GM23338 (cell line): ENCODE measurements around the gene CCDC175. TPM values are rescaled to one million over a fixed set of nuclear protein-coding genes. Genes with fewer than 3 reads are reported as not detected.

Experiments used
- ATAC-seq: fragments of 200-7000 bp; cut with Tn5 transposase; 3 replicates; pipeline ENCODE4 v1.9.1; 2020
- DNase-seq: peaks from one replicate; pipeline ENCODE4 v3.0.0-alpha.2; 2015; ENCODE audit warnings: low spot score
- H2AFZ ChIP-seq: fragments of 200-600 bp; sonication (generic); 2 replicates; pipeline ENCODE4 v1.8.0; 2016; ENCODE audit warnings: antibody characterized with exemption, mild to moderate bottlenecking, moderate library complexity
- H3F3A ChIP-seq: fragments of 200-600 bp; sonication (generic); replicated peaks from 2 replicates; pipeline ENCODE4 v1.8.0; 2017; ENCODE audit warnings: antibody characterized with exemption, mixed run types, low read depth
- H3K27ac ChIP-seq: fragments of 200-600 bp; sonication (generic); 2 replicates; pipeline ENCODE4 v1.6.1; 2016; ENCODE audit warnings: low read depth
- H3K27me3 ChIP-seq: fragments of 200-600 bp; sonication (generic); 2 replicates; pipeline ENCODE4 v1.8.0; 2016; ENCODE audit warnings: mild to moderate bottlenecking, mixed run types, moderate library complexity; ENCODE audit not compliant: insufficient read depth
- H3K36me3 ChIP-seq: fragments of 200-600 bp; sonication (generic); 2 replicates; pipeline ENCODE4 v1.8.0; 2016; ENCODE audit warnings: mild to moderate bottlenecking; ENCODE audit not compliant: insufficient read depth
- H3K4me1 ChIP-seq: fragments of 200-600 bp; sonication (generic); 2 replicates; pipeline ENCODE4 v1.8.0; 2016; ENCODE audit warnings: mild to moderate bottlenecking, moderate library complexity; ENCODE audit not compliant: insufficient read depth
- H3K4me2 ChIP-seq: fragments of 200-600 bp; sonication (generic); 2 replicates; pipeline ENCODE4 v1.7.1; 2017; ENCODE audit warnings: mixed run types
- H3K4me3 ChIP-seq: fragments of 200-600 bp; sonication (generic); 2 replicates; pipeline ENCODE4 v1.6.1; 2016; ENCODE audit warnings: mixed run types
- H3K79me2 ChIP-seq: fragments of 200-600 bp; sonication (generic); replicated peaks from 2 replicates; pipeline ENCODE4 v1.8.0; 2017; ENCODE audit warnings: mild to moderate bottlenecking; ENCODE audit not compliant: insufficient read depth
- H3K9me2 ChIP-seq: fragments of 200-600 bp; sonication (generic); 2 replicates; pipeline ENCODE4 v1.8.0; 2017; ENCODE audit not compliant: insufficient read depth
- H4K20me1 ChIP-seq: fragments of 200-600 bp; sonication (generic); replicated peaks from 2 replicates; pipeline ENCODE4 v1.8.0; 2017; ENCODE audit warnings: mild to moderate bottlenecking; ENCODE audit not compliant: insufficient read depth
- H3K27ac Mint-ChIP-seq: 2 replicates; pipeline ENCODE4 v1.8.0; 2020; ENCODE audit warnings: inconsistent platforms, mild to moderate bottlenecking, moderate library complexity, mixed read lengths
- H3K27me3 Mint-ChIP-seq: 3 replicates; pipeline ENCODE4 v1.8.0; 2022; ENCODE audit warnings: low read depth, mild to moderate bottlenecking, moderate library complexity, mixed read lengths, inconsistent platforms; ENCODE audit not compliant: insufficient read depth, poor library complexity
- H3K36me3 Mint-ChIP-seq: 3 replicates; pipeline ENCODE4 v1.8.0; 2021; ENCODE audit warnings: low read depth, mild to moderate bottlenecking, inconsistent platforms, moderate library complexity, mixed read lengths
- H3K4me1 Mint-ChIP-seq: 3 replicates; pipeline ENCODE4 v1.8.0; 2020; ENCODE audit warnings: mild to moderate bottlenecking, inconsistent platforms, mixed read lengths
- H3K4me3 Mint-ChIP-seq: 3 replicates; pipeline ENCODE4 v1.8.0; 2021; ENCODE audit warnings: moderate library complexity, mild to moderate bottlenecking, inconsistent platforms, mixed read lengths
- H3K9me3 Mint-ChIP-seq: 3 replicates; pipeline ENCODE4 v1.8.0; 2020; ENCODE audit warnings: moderate library complexity, mild to moderate bottlenecking, inconsistent platforms, mixed read lengths
- CREB1 ChIP-seq: fragments of 250-450 bp; sonication (Bioruptor Pico); IDR thresholded peaks from 2 replicates; pipeline ENCODE4 v1.5.0; 2020; ENCODE audit warnings: low read depth, mild to moderate bottlenecking, moderate library complexity
- CTCF ChIP-seq, 2 experiments: fragments of 200-600 bp in 1 of 2; sonication (generic) in 1 of 2; conservative IDR thresholded peaks; 2 replicates each; pipeline versions ENCODE4 v1.5.1 to v1.6.1; 2016 to 2017; ENCODE audit warnings: antibody characterized with exemption in 2 of 2, low read depth in 2 of 2, mild to moderate bottlenecking in 2 of 2, moderate library complexity in 1 of 2
- ETS1 ChIP-seq: IDR thresholded peaks from 2 replicates; pipeline ENCODE4 v1.6.1; 2016; ENCODE audit warnings: antibody characterized with exemption
- EZH2 ChIP-seq: fragments of 200-600 bp; sonication (generic); IDR thresholded peaks from one replicate; pipeline ENCODE4 v1.8.0; 2017; ENCODE audit warnings: antibody characterized with exemption, mild to moderate bottlenecking, low read depth; ENCODE audit not compliant: unreplicated experiment
- EZH2phosphoT487 ChIP-seq: fragments of 200-600 bp; sonication (generic); IDR thresholded peaks from one replicate; pipeline ENCODE4 v1.8.1; 2018; ENCODE audit warnings: antibody characterized with exemption; ENCODE audit not compliant: unreplicated experiment
- JUNB ChIP-seq: IDR thresholded peaks from one replicate; pipeline ENCODE4 v1.6.1; 2016; ENCODE audit warnings: antibody characterized with exemption; ENCODE audit not compliant: unreplicated experiment
- NANOG ChIP-seq: IDR thresholded peaks from 2 replicates; pipeline ENCODE4 v1.6.1; 2016; ENCODE audit warnings: antibody characterized with exemption, borderline replicate concordance
- POLR2AphosphoS5 ChIP-seq: IDR thresholded peaks from 2 replicates; pipeline ENCODE4 v1.6.1; 2016; ENCODE audit warnings: antibody characterized with exemption, low read depth
- REST ChIP-seq: IDR thresholded peaks from one replicate; pipeline ENCODE4 v1.6.1; 2018; ENCODE audit warnings: antibody characterized with exemption; ENCODE audit not compliant: unreplicated experiment
- STAT1 ChIP-seq: IDR thresholded peaks from one replicate; pipeline ENCODE4 v1.6.1; 2016; ENCODE audit warnings: antibody characterized with exemption; ENCODE audit not compliant: unreplicated experiment
- ZNF114 ChIP-seq: fragments of 250-450 bp; sonication (Bioruptor Pico); IDR thresholded peaks from 2 replicates; pipeline ENCODE4 v1.5.0; 2020; ENCODE audit warnings: mild to moderate bottlenecking, moderate library complexity
- ZNF331 ChIP-seq: fragments of 250-450 bp; sonication (Bioruptor Pico); IDR thresholded peaks from 2 replicates; pipeline ENCODE4 v1.5.0; 2020; ENCODE audit warnings: low read depth, mild to moderate bottlenecking, moderate library complexity
- ZNF462 ChIP-seq: fragments of 250-450 bp; sonication (Bioruptor Pico); IDR thresholded peaks from 2 replicates; pipeline ENCODE4 v1.5.0; 2020; ENCODE audit warnings: mild to moderate bottlenecking, moderate library complexity
- polyA plus RNA-seq: library from polyadenylated mRNA; unstranded; fragments of >200 nt; fragmentation: Nextera tagmentation; extraction: Ambion mirVana; gene quantifications from 2 replicates; pipeline ENCODE4 v1.2.1, GENCODE V29; 2016
- total RNA-seq: library from RNA; depleted of rRNA; stranded (reverse); fragments of >200 nt; shearing (Covaris generic); gene quantifications from 2 replicates; pipeline ENCODE4 v1.2.3, GENCODE V29; 2014

The CCDC175 gene
- total and polyA plus RNA-seq, 2 experiments from 2014 or later = 0.50 TPM; not detected in 1

GRCh38 chr14:59537476-59537875 lies 39.1 kb downstream of the CCDC175 start:
- Mint-ChIP-seq H3K9me3 (no peaks in the 10 kb centered on the region), H3K36me3 (no peaks in the 10 kb centered on the region), H3K4me3 (no peak overlapping the region), H3K4me1 (peaks cover 6% of the 10 kb centered on the region; the same call in 2 of the 3 replicates), H3K27me3 (no peaks in the 10 kb centered on the region), H3K27ac (no peak overlapping the region)
- H3K4me2 ChIP-seq = no peak overlapping the region
- no peak for DNase-seq
- H3K9me2 ChIP-seq = no peaks in the 10 kb centered on the region
- TF ChIP-seq REST = no peak
- TF ChIP-seq ZNF462 (CRISPR knock-in tag) = no peak
- no peak for TF ChIP-seq ZNF114
- TF ChIP-seq EZH2phosphoT487 = no peak
- TF ChIP-seq ZNF331 = no peak
- TF ChIP-seq STAT1 = no peak
- TF ChIP-seq ETS1 = no peak
- no peak for TF ChIP-seq JUNB
- TF ChIP-seq POLR2AphosphoS5 = no peak
- TF ChIP-seq EZH2 = no peak
- no peak for TF ChIP-seq NANOG
- TF ChIP-seq CTCF (conservative IDR thresholded peaks at IDR 0.05; ENCODE audit: low read depth in 2 of 2) = no peak
- no peak for TF ChIP-seq CREB1 (CRISPR knock-in tag)
- no peak overlapping the region for H3K27ac ChIP-seq
- ATAC-seq = no peak
- no peaks in the 10 kb centered on the region for H3K36me3 ChIP-seq
- no peaks in the 10 kb centered on the region for H3K27me3 ChIP-seq
- H3F3A ChIP-seq = no peaks in the 10 kb centered on the region
- H3K4me3 ChIP-seq = no peak overlapping the region
- no peak overlapping the region for H2AFZ ChIP-seq
- no peaks in the 10 kb centered on the region for H4K20me1 ChIP-seq
- no peaks in the 10 kb centered on the region for H3K79me2 ChIP-seq
- no peaks in the 10 kb centered on the region for H3K4me1 ChIP-seq
